Measurements from ENCODE around the gene SIL1.
"Not testable (repeated sequence)": the region's sequence is repeated elsewhere in the genome, so short reads cannot be mapped to it uniquely, and the experiment has no call there.

The SIL1 gene

GRCh38 chr5:139079991-139080610, 118.1 kb downstream of the SIL1 start:
- H3K4me1 ChIP-seq (ENCODE audit: insufficient read depth, low read length), result no peaks in the 10 kb centered on the region
- H3K9me3 ChIP-seq (ENCODE audit: insufficient read depth, low read depth, low read length), result no peaks in the 10 kb centered on the region
- WGBS, result 81% methylated on average over 1 of the region's 2 CpGs
- no peaks in the 10 kb centered on the region for H3K36me3 ChIP-seq (ENCODE audit: insufficient read depth, low read length)
- H3K9ac ChIP-seq (ENCODE audit: low read depth, low read length), result no peak overlapping the region
- no peak overlapping the region for H3K27ac ChIP-seq (ENCODE audit: low read depth, low read length)
- H3K4me3 ChIP-seq (ENCODE audit: low read length), result no peak overlapping the region
- no peaks in the 10 kb centered on the region for H3K27me3 ChIP-seq (ENCODE audit: insufficient read depth, low read length)

GRCh38 chr5:139079225-139079990, 118.8 kb downstream of the SIL1 start:
- H3K4me1 ChIP-seq (ENCODE audit: insufficient read depth, low read length), result no peaks in the 10 kb centered on the region

GRCh38 chr5:139078345-139078744, 119.8 kb downstream of the SIL1 start:
- Histone ChIP-seq H3K4me1 (ENCODE audit: insufficient read depth, low read length) (no peaks in the 10 kb centered on the region), H3K4me3 (ENCODE audit: low read length) (no peak overlapping the region), H3K9me3 (ENCODE audit: insufficient read depth, low read depth, low read length) (no peaks in the 10 kb centered on the region), H3K27ac (ENCODE audit: low read depth, low read length) (no peak overlapping the region), H3K36me3 (ENCODE audit: insufficient read depth, low read length) (no peaks in the 10 kb centered on the region), H3K27me3 (ENCODE audit: insufficient read depth, low read length) (no peaks in the 10 kb centered on the region), H3K9ac (ENCODE audit: low read depth, low read length) (no peak overlapping the region)
- 87% methylated on average over 4 of the region's 4 CpGs for WGBS

More at GRCh38 chr5:139079225-139079990, 118.8 kb downstream of the SIL1 start:
- H3K9ac ChIP-seq (ENCODE audit: low read depth, low read length), result no peak overlapping the region
- no peak overlapping the region for H3K4me3 ChIP-seq (ENCODE audit: low read length)
- no peak overlapping the region for H3K27ac ChIP-seq (ENCODE audit: low read depth, low read length)
- no peaks in the 10 kb centered on the region for H3K27me3 ChIP-seq (ENCODE audit: insufficient read depth, low read length)
- no peaks in the 10 kb centered on the region for H3K9me3 ChIP-seq (ENCODE audit: insufficient read depth, low read depth, low read length)
- 100% methylated on average over 1 of the region's 1 CpG for WGBS
- H3K36me3 ChIP-seq (ENCODE audit: insufficient read depth, low read length), result no peaks in the 10 kb centered on the region

GRCh38 chr5:139077899-139078298, 120.3 kb downstream of the SIL1 start:
- H3K4me1 ChIP-seq (ENCODE audit: insufficient read depth, low read length), result no peaks in the 10 kb centered on the region
- 96% methylated on average over 1 of the region's 1 CpG for WGBS
- no peak overlapping the region for H3K27ac ChIP-seq (ENCODE audit: low read depth, low read length)
- no peak overlapping the region for H3K4me3 ChIP-seq (ENCODE audit: low read length)
- H3K9me3 ChIP-seq (ENCODE audit: insufficient read depth, low read depth, low read length), result no peaks in the 10 kb centered on the region
- H3K36me3 ChIP-seq (ENCODE audit: insufficient read depth, low read length), result no peaks in the 10 kb centered on the region
- H3K9ac ChIP-seq (ENCODE audit: low read depth, low read length), result no peak overlapping the region
- no peaks in the 10 kb centered on the region for H3K27me3 ChIP-seq (ENCODE audit: insufficient read depth, low read length)

- Histone ChIP-seq H3K36me3 (ENCODE audit: insufficient read depth, low read length) (no peaks in the 10 kb centered on the region), H3K9ac (ENCODE audit: low read depth, low read length) (no peak overlapping the region), H3K9me3 (ENCODE audit: insufficient read depth, low read depth, low read length) (no peaks in the 10 kb centered on the region), H3K4me3 (ENCODE audit: low read length) (no peak overlapping the region), H3K4me1 (ENCODE audit: insufficient read depth, low read length) (no peaks in the 10 kb centered on the region), H3K27me3 (ENCODE audit: insufficient read depth, low read length) (no peaks in the 10 kb centered on the region), H3K27ac (ENCODE audit: low read depth, low read length) (no peak overlapping the region)
- 100% methylated on average over 1 of the region's 1 CpG for WGBS
Measured at GRCh38 chr5:139076111-139076510, 122.1 kb downstream of the SIL1 start.

GRCh38 chr5:139075066-139076050, 122.8 kb downstream of the SIL1 start:
- no peak overlapping the region for H3K9ac ChIP-seq (ENCODE audit: low read depth, low read length)
- 96% methylated on average over 6 of the region's 8 CpGs for WGBS
- H3K27me3 ChIP-seq (ENCODE audit: insufficient read depth, low read length), result no peaks in the 10 kb centered on the region
- no peaks in the 10 kb centered on the region for H3K9me3 ChIP-seq (ENCODE audit: insufficient read depth, low read depth, low read length)
- H3K27ac ChIP-seq (ENCODE audit: low read depth, low read length), result no peak overlapping the region
- H3K4me1 ChIP-seq (ENCODE audit: insufficient read depth, low read length), result no peaks in the 10 kb centered on the region
- no peaks in the 10 kb centered on the region for H3K36me3 ChIP-seq (ENCODE audit: insufficient read depth, low read length)
- H3K4me3 ChIP-seq (ENCODE audit: low read length), result no peak overlapping the region

- H3K9me3 ChIP-seq (ENCODE audit: insufficient read depth, low read depth, low read length); H3K36me3 ChIP-seq (ENCODE audit: insufficient read depth, low read length); H3K27me3 ChIP-seq (ENCODE audit: insufficient read depth, low read length); H3K4me1 ChIP-seq (ENCODE audit: insufficient read depth, low read length); H3K4me3 ChIP-seq (ENCODE audit: low read length); H3K9ac ChIP-seq (ENCODE audit: low read depth, low read length); H3K27ac ChIP-seq (ENCODE audit: low read depth, low read length): not testable (repeated sequence)
- WGBS, result 86% methylated on average over 2 of the region's 2 CpGs
Measured at GRCh38 chr5:139073956-139074355, 124.2 kb downstream of the SIL1 start.

GRCh38 chr5:139068494-139069151, 129.5 kb downstream of the SIL1 start:
- Histone ChIP-seq H3K4me1 (ENCODE audit: insufficient read depth, low read length) (no peaks in the 10 kb centered on the region), H3K27ac (ENCODE audit: low read depth, low read length) (no peak overlapping the region), H3K36me3 (ENCODE audit: insufficient read depth, low read length) (no peaks in the 10 kb centered on the region), H3K4me3 (ENCODE audit: low read length) (no peak overlapping the region), H3K9me3 (ENCODE audit: insufficient read depth, low read depth, low read length) (no peaks in the 10 kb centered on the region), H3K9ac (ENCODE audit: low read depth, low read length) (no peak overlapping the region), H3K27me3 (ENCODE audit: insufficient read depth, low read length) (no peaks in the 10 kb centered on the region)
- 83% methylated on average over 1 of the region's 1 CpG for WGBS

DNA sequence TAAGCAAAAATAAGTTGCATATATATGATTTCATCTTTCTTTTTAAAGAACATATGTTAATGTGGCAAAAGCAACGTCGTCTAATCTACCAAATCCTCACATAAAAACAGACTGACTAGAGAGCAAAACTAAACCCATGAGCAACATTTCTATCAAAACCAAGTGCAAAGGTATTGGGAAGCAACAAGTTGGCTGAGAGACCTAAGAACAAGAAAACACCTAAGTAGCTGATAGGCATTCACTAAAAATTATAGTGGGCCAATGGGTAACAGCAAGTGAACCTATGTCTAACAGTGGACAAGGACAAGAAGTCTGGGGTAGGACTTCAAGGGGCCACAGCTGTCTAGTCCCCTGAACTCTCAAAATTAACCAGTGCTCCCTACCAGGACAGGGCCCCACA, 130.1 kb downstream of the SIL1 start:
- Histone ChIP-seq H3K4me3 (ENCODE audit: low read length) (no peak overlapping the region), H3K27ac (ENCODE audit: low read depth, low read length) (no peak overlapping the region), H3K27me3 (ENCODE audit: insufficient read depth, low read length) (no peaks in the 10 kb centered on the region), H3K36me3 (ENCODE audit: insufficient read depth, low read length) (no peaks in the 10 kb centered on the region), H3K4me1 (ENCODE audit: insufficient read depth, low read length) (no peaks in the 10 kb centered on the region), H3K9ac (ENCODE audit: low read depth, low read length) (no peak overlapping the region), H3K9me3 (ENCODE audit: insufficient read depth, low read depth, low read length) (no peaks in the 10 kb centered on the region)
- 100% methylated on average over 2 of the region's 2 CpGs for WGBS

DNA sequence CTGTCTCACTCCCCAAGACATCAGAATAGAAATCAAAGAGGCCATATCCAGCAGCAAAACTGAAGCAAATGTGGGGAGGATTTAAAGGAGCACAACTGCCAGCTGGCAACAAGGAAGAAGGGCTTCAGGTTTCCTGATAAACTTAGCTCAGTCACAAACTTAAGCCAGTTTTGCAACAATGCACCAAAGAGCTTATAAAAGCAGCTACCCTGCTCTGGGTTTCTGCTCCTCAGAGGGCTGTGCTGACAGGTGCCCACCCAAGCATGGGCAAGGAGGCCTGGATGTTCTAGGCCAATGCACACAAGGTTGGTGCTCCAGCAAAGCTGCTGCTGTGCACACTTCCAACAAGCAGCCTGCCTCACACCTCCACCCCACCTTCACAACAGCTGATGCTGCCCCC, 132.9 kb downstream of the SIL1 start:
- Histone ChIP-seq H3K9me3 (ENCODE audit: insufficient read depth, low read depth, low read length) (no peaks in the 10 kb centered on the region), H3K36me3 (ENCODE audit: insufficient read depth, low read length) (no peaks in the 10 kb centered on the region), H3K4me3 (ENCODE audit: low read length) (no peak overlapping the region), H3K27me3 (ENCODE audit: insufficient read depth, low read length) (no peaks in the 10 kb centered on the region), H3K27ac (ENCODE audit: low read depth, low read length) (no peak overlapping the region), H3K9ac (ENCODE audit: low read depth, low read length) (no peak overlapping the region), H3K4me1 (ENCODE audit: insufficient read depth, low read length) (peaks cover 8% of the 10 kb centered on the region)
